HEK293T (cell line): Measurements from ENCODE around the gene LCP2.

Experiments used
- CTCF ChIA-PET: fragments of 350-600 bp; formaldehyde crosslinking; extraction: SDS; loops from one replicate; lab custom pipeline; 2021; ENCODE audit warnings: antibody characterized with exemption, inconsistent platforms; lab: Yijun Ruan, JAX
- POLR2A ChIA-PET: fragments of 350-600 bp; formaldehyde crosslinking; extraction: SDS; loops from one replicate; lab custom pipeline; 2020; ENCODE audit warnings: antibody characterized with exemption, inconsistent platforms; lab: Yijun Ruan, JAX
- DNase-seq: peaks from one replicate; pipeline ENCODE4 v3.0.0; 2012; ENCODE audit warnings: mixed read lengths; ENCODE audit errors: extremely low spot score
- ARNT ChIP-seq: fragments of 450-650 bp; IDR thresholded peaks from 2 replicates; pipeline ENCODE4 v1.6.1; 2017; ENCODE audit warnings: mild to moderate bottlenecking
- BHLHE40 ChIP-seq: fragments of 450-650 bp; IDR thresholded peaks from 2 replicates; pipeline ENCODE4 v1.6.1; 2016; ENCODE audit warnings: mild to moderate bottlenecking, moderate library complexity, borderline replicate concordance
- CTBP1 ChIP-seq: fragments of 450-650 bp; IDR thresholded peaks from 2 replicates; pipeline ENCODE4 v1.6.1; 2016; ENCODE audit warnings: borderline replicate concordance
- ELF4 ChIP-seq: fragments of 450-650 bp; IDR thresholded peaks from 2 replicates; pipeline ENCODE4 v1.6.1; 2017; ENCODE audit warnings: antibody characterized with exemption
- FOXA1 ChIP-seq: fragments of 450-650 bp; IDR thresholded peaks from 2 replicates; pipeline ENCODE4 v1.6.1; 2016; ENCODE audit warnings: mild to moderate bottlenecking
- FOXK2 ChIP-seq: fragments of 450-650 bp; IDR thresholded peaks from 2 replicates; pipeline ENCODE4 v1.6.1; 2016; ENCODE audit warnings: mild to moderate bottlenecking
- FOXM1 ChIP-seq: fragments of 450-650 bp; IDR thresholded peaks from 2 replicates; pipeline ENCODE4 v1.6.1; 2017; ENCODE audit warnings: mild to moderate bottlenecking, borderline replicate concordance
- HDGF ChIP-seq: fragments of 450-650 bp; IDR thresholded peaks from 2 replicates; pipeline ENCODE4 v1.6.1; 2017; ENCODE audit warnings: antibody characterized with exemption, borderline replicate concordance
- L3MBTL2 ChIP-seq: fragments of 450-650 bp; conservative IDR thresholded peaks from 2 replicates; pipeline ENCODE4 v1.6.1; 2016; ENCODE audit warnings: mild to moderate bottlenecking
- LEF1 ChIP-seq: fragments of 450-650 bp; IDR thresholded peaks from 2 replicates; pipeline ENCODE4 v1.6.1; 2017; ENCODE audit warnings: mild to moderate bottlenecking, borderline replicate concordance
- NFRKB ChIP-seq: fragments of 450-650 bp; IDR thresholded peaks from 2 replicates; pipeline ENCODE4 v1.6.1; 2016; ENCODE audit warnings: mild to moderate bottlenecking, moderate library complexity
- PKNOX1 ChIP-seq: fragments of 450-650 bp; IDR thresholded peaks from 2 replicates; pipeline ENCODE4 v1.6.1; 2016
- SP1 ChIP-seq: fragments of 450-650 bp; IDR thresholded peaks from 2 replicates; pipeline ENCODE4 v1.6.1; 2017
- SUZ12 ChIP-seq: fragments of 450-650 bp; IDR thresholded peaks from 2 replicates; pipeline ENCODE4 v1.6.1; 2016; ENCODE audit warnings: mild to moderate bottlenecking
- TARDBP ChIP-seq: fragments of 450-650 bp; IDR thresholded peaks from 2 replicates; pipeline ENCODE4 v1.6.1; 2016
- ZNF384 ChIP-seq: fragments of 450-650 bp; IDR thresholded peaks from 2 replicates; pipeline ENCODE4 v1.6.1; 2016

The LCP2 gene

GRCh38 chr5:170221327-170221741 lies 76.2 kb downstream of the LCP2 start:
- DNase-seq, result no peak

GRCh38 chr5:170220191-170220590 lies 77.4 kb downstream of the LCP2 start:
- ChIA-PET POLR2A (interaction anchor here (0.6 kb wide), 1 partner anchor 193 kb away, joined by 3 read pairs; no protein-coding TSS in a partner anchor), CTCF (interaction anchor here (1.1 kb wide), 2 partner anchors 47 to 119 kb away, joined by 3 read pairs; no protein-coding TSS in a partner anchor)
- DNase-seq, result no peak
- no peak for TF ChIP-seq FOXA1
- TF ChIP-seq ELF4, result no peak
- TF ChIP-seq SP1, result no peak
- TF ChIP-seq FOXK2, result no peak
- no peak for TF ChIP-seq NFRKB
- TF ChIP-seq BHLHE40, result no peak
- no peak for TF ChIP-seq ZNF384
- TF ChIP-seq FOXM1, result no peak
- no peak for TF ChIP-seq TARDBP
- no peak for TF ChIP-seq CTBP1
- TF ChIP-seq LEF1, result no peak
- no peak for TF ChIP-seq PKNOX1

More at GRCh38 chr5:170221327-170221741, 76.2 kb downstream of the LCP2 start:
- TF ChIP-seq SUZ12 (no peak), FOXK2 (no peak), SP1 (no peak), L3MBTL2 (no peak), ELF4 (no peak), NFRKB (no peak), TARDBP (no peak), ZNF384 (no peak), FOXA1 (no peak)
- ChIA-PET CTCF (interaction anchor here (0.6 to 1.2 kb wide), 2 partner anchors 120 to 563 kb away, joined by 3 read pairs; no protein-coding TSS in a partner anchor), POLR2A (no interaction called here)

GRCh38 chr5:170219615-170220014 lies 78.0 kb downstream of the LCP2 start:
- ChIA-PET POLR2A (interaction anchor here (0.6 kb wide), 1 partner anchor 193 kb away, joined by 3 read pairs; no protein-coding TSS in a partner anchor), CTCF (interaction anchor here (0.5 to 1.3 kb wide), 5 partner anchors 9 to 668 kb away, joined by 3 to 6 read pairs (median 3); no protein-coding TSS in a partner anchor)
- no peak for DNase-seq
- TF ChIP-seq L3MBTL2 (no peak), CTBP1 (no peak), FOXM1 (no peak), ARNT (no peak), ELF4 (no peak), HDGF (no peak), BHLHE40 (no peak), SUZ12 (no peak), LEF1 (no peak), TARDBP (no peak), FOXK2 (no peak), NFRKB (no peak), ZNF384 (no peak), FOXA1 (no peak), SP1 (no peak), PKNOX1 (no peak)

GRCh38 chr5:170218726-170219125 lies 78.9 kb downstream of the LCP2 start:
- ChIA-PET CTCF (interaction anchor here (0.7 to 1.3 kb wide), 2 partner anchors 13 to 148 kb away, joined by 3 to 6 read pairs; no protein-coding TSS in a partner anchor), POLR2A (interaction anchor here (0.6 kb wide), 1 partner anchor 247 kb away, joined by 4 read pairs; no protein-coding TSS in a partner anchor)
- TF ChIP-seq NFRKB (no peak), PKNOX1 (no peak), SP1 (no peak), BHLHE40 (no peak), ELF4 (no peak), HDGF (no peak), TARDBP (no peak)
- DNase-seq, result no peak

DNA sequence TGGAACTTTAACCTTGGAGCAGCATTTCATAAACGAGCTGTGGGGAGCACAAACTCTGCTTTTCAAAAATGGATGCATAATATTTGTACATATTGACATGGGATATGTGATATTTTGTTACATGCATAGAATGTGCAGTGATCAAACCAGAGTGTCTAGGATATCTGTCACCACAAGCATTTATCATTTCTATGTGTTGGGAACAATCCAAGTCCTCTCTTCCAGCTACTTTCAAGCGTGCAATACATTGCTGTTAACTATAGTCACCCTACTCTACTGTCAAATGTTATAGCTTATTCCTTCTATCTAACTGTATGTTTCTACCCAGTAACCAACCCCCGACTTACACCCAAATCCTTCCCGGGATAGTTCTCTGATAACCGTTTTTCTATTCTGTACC lies 79.7 kb downstream of the LCP2 start:
- TF ChIP-seq FOXA1, result no peak
- no peak for DNase-seq
- CTCF ChIA-PET, result interaction anchor here (0.6 to 2.2 kb wide), 3 partner anchors 8 to 275 kb away, joined by 3 to 10 read pairs (median 4); no protein-coding TSS in a partner anchor
- POLR2A ChIA-PET, result interaction anchor here (0.8 kb wide), 1 partner anchor 11 kb away, joined by 3 read pairs; no protein-coding TSS in a partner anchor

DNA sequence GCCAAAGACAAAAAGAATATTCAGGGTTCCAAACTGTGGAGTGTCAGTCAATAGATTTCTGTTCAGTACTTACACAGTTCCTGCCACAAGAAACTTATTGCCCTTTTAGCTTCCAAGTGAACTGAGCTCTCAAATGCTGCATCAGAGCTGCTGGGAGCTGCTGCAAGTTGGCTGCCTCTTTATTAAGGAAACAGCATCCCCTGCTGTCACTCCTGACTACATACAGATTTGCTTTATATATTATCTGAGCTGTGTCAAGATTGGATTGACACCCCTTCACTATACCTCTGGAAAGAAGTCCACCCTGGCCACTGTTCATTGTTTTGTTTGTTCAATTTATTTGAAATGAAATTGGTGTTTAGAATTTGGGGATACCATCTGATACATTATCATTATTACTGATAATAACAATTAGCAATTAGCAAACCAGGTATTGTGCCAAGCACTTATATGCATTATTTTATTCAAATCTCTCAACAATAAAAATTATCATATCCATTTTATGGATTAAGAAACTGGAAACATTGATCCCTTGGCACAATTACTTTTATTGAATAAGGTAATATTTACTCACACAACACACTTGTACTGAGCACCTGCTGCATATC lies 81.2 kb downstream of the LCP2 start:
- no peak for TF ChIP-seq ARNT
- TF ChIP-seq PKNOX1, result peak; percentile 64
- POLR2A ChIA-PET, result no interaction called here
- DNase-seq, result peak; percentile 68
- CTCF ChIA-PET, result interaction anchor here (0.6 to 2.2 kb wide), 8 partner anchors 10 to 636 kb away, joined by 3 to 16 read pairs (median 4); no protein-coding TSS in a partner anchor
